GM15510 (cell line): ENCODE data around the gene CACNA1H.

Experiments
- POLR2A ChIP-seq: IDR thresholded peaks from 3 replicates; pipeline ENCODE4 v1.6.1; 2011; ENCODE audit warnings: borderline replicate concordance; ENCODE audit not compliant: insufficient read length; ENCODE audit errors: extremely low read depth

CACNA1H gene

DNA sequence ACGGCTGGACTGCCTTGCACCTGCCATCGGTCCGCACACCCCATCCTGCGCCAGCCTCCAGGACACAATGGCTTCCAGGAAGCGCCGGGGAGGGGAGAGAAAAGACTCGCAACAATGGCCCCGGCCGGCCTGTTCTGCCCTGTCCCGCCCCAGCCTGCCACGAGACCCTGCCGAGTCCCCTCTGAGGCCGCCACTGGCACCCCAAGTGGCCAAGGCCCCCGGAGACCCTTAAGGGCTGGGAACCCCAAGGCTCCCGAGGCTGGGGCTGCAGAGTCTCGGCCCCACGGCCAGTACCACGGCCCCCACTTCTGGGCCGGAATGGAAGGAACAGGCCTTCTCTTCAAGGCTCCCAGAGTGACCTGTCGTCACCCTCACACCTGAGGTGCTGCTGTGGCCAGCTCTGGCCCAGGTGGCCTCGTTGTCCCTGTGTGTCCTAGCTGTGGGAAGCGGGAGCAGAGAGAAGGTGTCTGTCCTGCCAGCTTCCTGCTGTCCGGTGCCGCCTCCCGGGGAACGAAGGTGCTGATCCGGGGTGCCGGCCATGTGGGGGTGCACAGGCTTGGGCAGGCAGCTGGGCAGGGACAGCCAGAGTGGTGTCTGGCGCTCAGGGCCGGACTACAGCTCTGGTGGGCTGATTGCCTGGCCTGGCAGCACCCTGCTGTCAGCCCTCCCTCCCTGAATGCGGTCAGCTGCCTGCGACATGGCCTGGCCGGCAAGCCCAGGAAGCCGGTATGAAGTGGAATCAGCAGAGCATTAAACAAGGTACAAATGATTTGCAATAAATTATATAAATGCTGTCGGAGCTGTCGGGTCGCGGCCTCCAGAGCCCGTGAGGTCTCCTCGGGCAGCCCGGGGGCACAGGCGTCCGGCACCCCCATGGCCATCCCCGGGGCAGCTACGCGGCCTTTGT is 8.2 kb upstream of the CACNA1H start:
- TF ChIP-seq POLR2A, result no peak

DNA sequence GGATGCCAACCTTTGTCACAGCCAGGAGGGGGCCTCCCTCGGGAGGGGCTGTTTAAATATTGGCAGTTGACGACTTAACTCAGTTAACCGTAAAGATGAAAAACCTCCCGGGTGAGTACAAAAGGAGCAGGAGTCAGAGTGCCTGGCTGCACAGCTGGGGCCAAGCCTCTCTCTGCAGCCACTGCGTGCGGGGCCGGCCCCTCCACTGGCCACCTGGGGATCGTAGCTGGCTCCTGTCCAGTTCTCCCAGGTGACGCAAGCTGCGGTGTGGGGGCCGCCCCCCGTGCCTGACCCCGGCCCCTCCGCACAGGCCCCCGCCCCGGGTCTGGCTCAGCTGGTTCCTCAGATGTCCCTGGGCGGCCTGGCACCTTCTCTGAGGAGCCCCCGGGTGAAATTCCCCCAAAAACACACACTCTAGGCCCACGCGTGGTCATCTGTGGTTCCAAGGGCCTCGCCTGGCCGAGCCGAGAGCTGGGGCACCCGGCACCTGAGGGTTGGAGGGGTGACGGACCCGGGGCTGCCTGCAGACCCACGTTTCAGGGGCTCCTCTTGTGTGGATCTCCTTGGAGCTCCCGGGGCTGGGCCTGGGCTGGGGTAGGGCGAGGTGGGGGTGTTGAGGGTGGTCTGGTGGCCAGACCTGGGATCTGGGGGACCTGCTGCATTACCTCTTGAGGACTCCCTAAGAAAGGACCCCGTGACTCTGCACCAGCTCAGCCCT is 7.4 kb upstream of the CACNA1H start:
- TF ChIP-seq POLR2A, result no peak

GRCh38 chr16:1146409-1146808 is 6.5 kb upstream of the CACNA1H start:
- no peak for TF ChIP-seq POLR2A

GRCh38 chr16:1147027-1147426 is 5.9 kb upstream of the CACNA1H start:
- no peak for TF ChIP-seq POLR2A

- no peak for TF ChIP-seq POLR2A
These were observed 3.7 kb upstream of the CACNA1H start for GRCh38 chr16:1149101-1149636.

DNA sequence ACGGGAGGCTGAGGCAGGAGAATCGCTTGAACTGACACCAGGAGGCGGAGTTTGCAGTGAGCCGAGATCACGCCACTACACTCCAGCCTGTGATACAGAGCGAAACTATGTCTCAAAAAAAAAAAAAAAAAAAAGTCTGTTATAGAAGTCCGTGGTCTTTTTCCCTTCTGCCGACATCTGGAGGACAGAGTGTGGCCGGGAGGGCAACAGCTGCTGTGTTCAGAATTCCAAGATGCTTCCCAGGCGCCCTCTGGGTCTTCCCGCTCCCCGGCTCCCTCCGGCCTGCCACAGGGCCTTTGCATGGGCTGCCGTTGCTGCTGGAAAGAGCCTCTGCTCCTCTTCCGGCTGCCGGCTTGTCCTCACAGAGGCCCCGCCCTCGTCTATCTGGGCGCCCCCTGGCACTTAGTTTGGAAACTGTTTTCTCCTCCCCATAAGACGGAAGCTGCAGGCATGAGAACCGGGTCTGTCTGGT is 2.4 kb upstream of the CACNA1H start:
- TF ChIP-seq POLR2A, result no peak

- TF ChIP-seq POLR2A, result no peak
These were observed 1.3 kb upstream of the CACNA1H start for GRCh38 chr16:1151424-1152122.

GRCh38 chr16:1152123-1152638 is 725 bp upstream of the CACNA1H start:
- TF ChIP-seq POLR2A, result no peak

DNA sequence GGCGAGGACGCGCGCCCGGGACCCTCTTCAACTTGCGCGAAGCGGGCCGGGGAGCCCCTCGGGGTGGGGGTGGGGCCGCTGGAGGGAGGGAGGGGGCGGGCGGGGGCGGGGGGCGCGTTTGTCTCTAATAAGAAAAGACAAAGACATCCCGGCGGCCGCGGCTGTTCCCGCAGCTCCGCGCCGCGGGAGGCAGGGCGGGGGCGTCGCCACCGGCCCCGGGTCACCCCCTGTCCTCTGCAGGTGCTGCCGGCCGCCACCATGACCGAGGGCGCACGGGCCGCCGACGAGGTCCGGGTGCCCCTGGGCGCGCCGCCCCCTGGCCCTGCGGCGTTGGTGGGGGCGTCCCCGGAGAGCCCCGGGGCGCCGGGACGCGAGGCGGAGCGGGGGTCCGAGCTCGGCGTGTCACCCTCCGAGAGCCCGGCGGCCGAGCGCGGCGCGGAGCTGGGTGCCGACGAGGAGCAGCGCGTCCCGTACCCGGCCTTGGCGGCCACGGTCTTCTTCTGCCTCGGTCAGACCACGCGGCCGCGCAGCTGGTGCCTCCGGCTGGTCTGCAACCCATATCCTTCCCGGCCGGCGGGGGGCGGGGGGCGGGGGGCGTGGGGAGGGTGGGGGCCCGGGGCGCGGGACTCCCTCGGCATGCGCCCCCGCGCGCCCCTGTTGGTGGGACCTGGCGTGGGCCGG is 714 bp downstream of the CACNA1H start:
- TF ChIP-seq POLR2A, result no peak

GRCh38 chr16:1154291-1154886 is 1.5 kb downstream of the CACNA1H start:
- no peak for TF ChIP-seq POLR2A

GRCh38 chr16:1154887-1155331 is 2.0 kb downstream of the CACNA1H start:
- no peak for TF ChIP-seq POLR2A

DNA sequence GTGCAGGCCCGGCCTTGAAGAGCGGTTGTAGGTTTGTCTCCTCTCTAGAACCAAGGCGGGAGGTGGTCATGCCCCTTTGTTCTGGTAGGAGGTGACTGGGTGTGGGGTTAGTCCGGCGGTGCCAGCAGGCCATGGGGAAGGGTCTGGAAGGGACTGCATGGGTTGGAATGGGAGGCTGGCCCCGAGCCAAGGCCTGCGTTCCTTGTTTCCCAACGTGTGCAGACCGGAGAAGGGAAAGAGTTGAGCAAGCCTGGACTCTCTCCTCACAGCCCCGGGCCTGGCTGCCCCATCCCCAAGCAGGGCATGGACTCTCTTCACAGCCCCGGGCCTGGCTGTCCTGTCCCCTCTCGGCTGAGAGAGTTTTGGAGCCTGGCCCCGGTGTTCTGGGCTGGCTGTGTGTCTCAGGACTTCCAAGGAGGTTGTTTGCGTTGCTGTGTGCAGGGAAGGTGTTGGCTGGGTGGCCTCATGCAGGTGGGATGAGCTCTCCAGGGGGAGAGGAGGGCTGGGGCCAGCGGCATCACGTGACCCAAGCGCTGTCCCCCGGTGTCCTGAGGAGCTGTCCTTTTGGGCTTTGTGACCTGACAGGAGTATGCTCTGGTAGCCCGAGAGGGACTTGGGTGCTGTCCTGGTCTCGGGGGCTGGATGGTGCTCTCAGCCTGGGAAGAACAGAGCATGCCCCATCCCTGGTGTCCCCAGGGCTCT is 2.6 kb downstream of the CACNA1H start:
- no peak for TF ChIP-seq POLR2A
